HepG2 (cell line): Measurements from ENCODE around the gene DGKG. TPM values are rescaled to one million over a fixed set of nuclear protein-coding genes. Genes with fewer than 3 reads are reported as not detected.

Experiments
- ATAC-seq: fragments of 200-7000 bp; cut with Tn5 transposase; 3 replicates; pipeline ENCODE4 v1.9.1; 2020; ENCODE audit warnings: mild to moderate bottlenecking, moderate library complexity
- BruUV-seq: library from RNA; stranded (reverse); fragments of 400-500 nt; replicated peaks from 2 replicates; lab custom pipeline; 2021; lab: Mats Ljungman, UMichigan
- CTCF ChIA-PET: fragments of 300-600 bp; formaldehyde crosslinking; extraction: SDS; loops from one replicate; lab custom pipeline; 2021; ENCODE audit warnings: low total read pairs, inconsistent platforms, low intra/inter-chr PET ratio; lab: Yijun Ruan, JAX
- POLR2A ChIA-PET: fragments of 350-600 bp; sonication (Branson Sonifier 250); formaldehyde crosslinking; loops from one replicate; lab custom pipeline; 2020; ENCODE audit warnings: antibody characterized with exemption, inconsistent platforms; lab: Yijun Ruan, JAX
- DNase-seq: peaks from one replicate; pipeline ENCODE4 v3.0.0-alpha.2; 2015; ENCODE audit warnings: low spot score
- FAIRE-seq: peaks from 3 replicates; lab custom pipeline; 2011; peaks lifted over from hg19 to GRCh38; lab: Jason Lieb, UNC
- H2AFZ ChIP-seq: one replicate; pipeline ENCODE4 v1.6.1; 2011; ENCODE audit warnings: low read length, inconsistent platforms
- H3K27ac ChIP-seq: fragments of 300-600 bp; 3 replicates; pipeline ENCODE4 v1.8.0; 2011; ENCODE audit warnings: mixed run types, mild to moderate bottlenecking, mixed read lengths, low read length, inconsistent platforms; ENCODE audit not compliant: insufficient read depth; ENCODE audit errors: extremely low read length
- H3K27me3 ChIP-seq, 2 experiments: fragments of 200-600 bp in 1 of 2; 2 replicates in 1 of 2; 3 replicates in 1 of 2; pipeline versions ENCODE4 v1.6.0 to v1.8.0; 2011; ENCODE audit warnings: low read length in 2 of 2, mild to moderate bottlenecking in 2 of 2, moderate library complexity in 2 of 2, inconsistent platforms in 1 of 2; ENCODE audit not compliant: insufficient read depth in 2 of 2, control insufficient read depth in 1 of 2
- H3K36me3 ChIP-seq, 2 experiments: fragments of 200-600 bp in 1 of 2; replicated peaks in 1 of 2; 2 replicates in 1 of 2; 3 replicates in 1 of 2; pipeline versions ENCODE4 v1.5.1 to v1.8.0; 2011; ENCODE audit warnings: low read length in 2 of 2, inconsistent platforms in 1 of 2; ENCODE audit not compliant: insufficient read depth in 2 of 2, control insufficient read depth in 1 of 2
- H3K4me1 ChIP-seq: 2 replicates; pipeline ENCODE4 v1.5.1; 2012; ENCODE audit warnings: low read length, inconsistent platforms; ENCODE audit not compliant: insufficient read depth
- H3K4me2 ChIP-seq: 2 replicates; pipeline ENCODE4 v1.6.0; 2011; ENCODE audit warnings: low read depth, low read length, inconsistent platforms
- H3K4me3 ChIP-seq, 3 experiments: fragments of 200-600 bp in 1 of 3; sonication (generic), shearing (Covaris generic) in 1 of 3; replicated peaks in 1 of 3; 2 replicates each; pipeline ENCODE4 v1.5.1; 2011 to 2016; ENCODE audit warnings: low read length in 3 of 3, inconsistent platforms in 2 of 3, low read depth in 2 of 3, mild to moderate bottlenecking in 2 of 3, control low read depth in 1 of 3, mixed read lengths in 1 of 3; ENCODE audit not compliant: insufficient read depth in 1 of 3
- H3K79me2 ChIP-seq: one replicate; pipeline ENCODE4 v1.6.1; 2011; ENCODE audit warnings: low read length, inconsistent platforms; ENCODE audit not compliant: insufficient read depth
- H3K9ac ChIP-seq: 2 replicates; pipeline ENCODE4 v1.6.0; 2011; ENCODE audit warnings: mild to moderate bottlenecking, low read depth, low read length, inconsistent platforms; ENCODE audit not compliant: insufficient read depth
- H3K9me3 ChIP-seq: 2 replicates; pipeline ENCODE4 v1.5.1; 2012; ENCODE audit warnings: mild to moderate bottlenecking, low read length
- H4K20me1 ChIP-seq: 2 replicates; pipeline ENCODE4 v1.6.0; 2011; ENCODE audit warnings: inconsistent platforms, mild to moderate bottlenecking, low read length, moderate library complexity; ENCODE audit not compliant: insufficient read depth
- AKAP8 ChIP-seq: sonication (generic); formaldehyde crosslinking; IDR thresholded peaks from 2 replicates; pipeline ENCODE4 v1.5.1; 2020; ENCODE audit warnings: mild to moderate bottlenecking, missing genetic modification reagents
- ASH2L ChIP-seq: fragments of 300-600, 200-600 bp; sonication (generic); IDR thresholded peaks from 2 replicates; pipeline ENCODE4 v1.7.0; 2017; ENCODE audit warnings: low read depth, mild to moderate bottlenecking, moderate library complexity, mixed read lengths, low read length; ENCODE audit not compliant: insufficient read length
- CBX1 ChIP-seq: IDR thresholded peaks from one replicate; pipeline ENCODE4 v1.6.1; 2016; ENCODE audit warnings: antibody characterized with exemption, low read depth
- ELF4 ChIP-seq: sonication (generic); formaldehyde crosslinking; IDR thresholded peaks from 2 replicates; pipeline ENCODE4 v1.5.0; 2020; ENCODE audit warnings: missing genetic modification reagents, mild to moderate bottlenecking, moderate library complexity, borderline replicate concordance
- EZH2 ChIP-seq: conservative IDR thresholded peaks from 2 replicates; pipeline ENCODE4 v1.6.1; 2012; ENCODE audit warnings: mild to moderate bottlenecking, low read depth, low read length, moderate library complexity
- HNRNPL ChIP-seq: fragments of 200-400 bp; formaldehyde crosslinking; IDR thresholded peaks from 2 replicates; pipeline ENCODE4 v1.6.1; 2017; ENCODE audit warnings: mild to moderate bottlenecking, low read depth, low read length
- MZF1 ChIP-seq: sonication (generic); formaldehyde crosslinking; IDR thresholded peaks from 2 replicates; pipeline ENCODE4 v1.8.1; 2023; ENCODE audit warnings: mild to moderate bottlenecking, missing genetic modification reagents, borderline replicate concordance
- SETDB1 ChIP-seq: sonication (generic); formaldehyde crosslinking; IDR thresholded peaks from 2 replicates; pipeline ENCODE4 v1.5.1; 2020; ENCODE audit warnings: missing genetic modification reagents, mild to moderate bottlenecking, borderline replicate concordance
- SIX1 ChIP-seq: sonication (generic); formaldehyde crosslinking; IDR thresholded peaks from 2 replicates; pipeline ENCODE4 v1.4.0; 2020; ENCODE audit warnings: missing genetic modification reagents, borderline replicate concordance
- WGBS: methylation state at CpG from one replicate; pipeline ENCODE4 v1.1.6; 2017; ENCODE audit warnings: low lambda C conversion rate; 5-methylcytosine and 5-hydroxymethylcytosine counted together
- in situ Hi-C: cut with HindIII; loops from 2 replicates; pipeline ENCODE4 v1.10.0; 2017; ENCODE audit warnings: low pct_unique_long_range_greater_than_20kb; ENCODE audit not compliant: extremely low pct_ligation_motif_present
- intact Hi-C: fragments of 100-400 bp; cut with micrococcal nuclease; formaldehyde crosslinking; loops from one replicate; pipeline ENCODE4 v1.10.0; 2022; ENCODE audit not compliant: unreplicated experiment
- polyA plus RNA-seq, 8 experiments: library from polyadenylated mRNA; depleted of rRNA in 3 of 8; stranded (reverse) in 7 of 8; unstranded in 1 of 8; fragments of >200 nt; fragmentation: Illumina TruSeq in 4 of 8; extraction: Trizol in 4 of 8; gene quantifications; 2 replicates each; pipeline versions ENCODE4 v1.2.1 to v1.2.3, GENCODE V29; 2011 to 2016; ENCODE audit warnings: low read depth in 4 of 8, missing spikeins in 1 of 8, mixed read lengths in 1 of 8; ENCODE audit not compliant: insufficient read depth in 1 of 8
- total RNA-seq, 5 experiments: library from RNA; depleted of rRNA; stranded (reverse); fragments of >200 nt; fragmentation: Illumina TruSeq; extraction: Trizol; gene quantifications; 2 replicates each; pipeline ENCODE4 v1.2.3, GENCODE V29; 2016; ENCODE audit warnings: low read depth in 1 of 5
- TF ChIP-seq, protein P1 (sequence below): sonication (generic); formaldehyde crosslinking; IDR thresholded peaks from 2 replicates; pipeline ENCODE4 v1.5.1; 2020; ENCODE audit warnings: mild to moderate bottlenecking, missing genetic modification reagents, borderline replicate concordance
- TF ChIP-seq, protein P2 (sequence below): sonication (generic); formaldehyde crosslinking; IDR thresholded peaks from 2 replicates; pipeline ENCODE4 v1.4.0; 2020; ENCODE audit warnings: mild to moderate bottlenecking, missing genetic modification reagents, borderline replicate concordance

The DGKG gene
- total and polyA plus RNA-seq, 2 of the 13 experiments (the other 11 are each of a cell fraction or from before 2014, with no cell fraction given), result 3.8 to 6.2 TPM

DNA sequence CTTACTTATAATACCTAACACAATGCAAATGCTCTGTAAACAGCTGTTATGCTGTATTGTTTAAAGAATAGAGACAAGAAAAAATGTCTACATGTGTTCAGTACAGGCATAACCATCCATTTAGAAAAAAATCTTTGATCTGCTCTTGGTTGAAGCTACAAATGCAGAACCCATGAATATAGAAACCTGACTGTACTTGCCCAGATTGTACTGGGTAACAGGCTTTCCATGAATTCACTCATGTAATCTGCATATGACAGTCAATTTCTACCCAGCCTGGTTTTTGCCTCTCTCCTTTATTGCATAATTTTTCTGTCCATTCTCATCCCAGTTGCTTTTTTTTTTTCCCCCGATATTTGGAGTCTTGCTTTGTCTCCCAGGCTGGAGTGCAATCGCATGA lies 190.5 kb downstream of the DGKG start (continued):
- TF ChIP-seq, protein P1, sequence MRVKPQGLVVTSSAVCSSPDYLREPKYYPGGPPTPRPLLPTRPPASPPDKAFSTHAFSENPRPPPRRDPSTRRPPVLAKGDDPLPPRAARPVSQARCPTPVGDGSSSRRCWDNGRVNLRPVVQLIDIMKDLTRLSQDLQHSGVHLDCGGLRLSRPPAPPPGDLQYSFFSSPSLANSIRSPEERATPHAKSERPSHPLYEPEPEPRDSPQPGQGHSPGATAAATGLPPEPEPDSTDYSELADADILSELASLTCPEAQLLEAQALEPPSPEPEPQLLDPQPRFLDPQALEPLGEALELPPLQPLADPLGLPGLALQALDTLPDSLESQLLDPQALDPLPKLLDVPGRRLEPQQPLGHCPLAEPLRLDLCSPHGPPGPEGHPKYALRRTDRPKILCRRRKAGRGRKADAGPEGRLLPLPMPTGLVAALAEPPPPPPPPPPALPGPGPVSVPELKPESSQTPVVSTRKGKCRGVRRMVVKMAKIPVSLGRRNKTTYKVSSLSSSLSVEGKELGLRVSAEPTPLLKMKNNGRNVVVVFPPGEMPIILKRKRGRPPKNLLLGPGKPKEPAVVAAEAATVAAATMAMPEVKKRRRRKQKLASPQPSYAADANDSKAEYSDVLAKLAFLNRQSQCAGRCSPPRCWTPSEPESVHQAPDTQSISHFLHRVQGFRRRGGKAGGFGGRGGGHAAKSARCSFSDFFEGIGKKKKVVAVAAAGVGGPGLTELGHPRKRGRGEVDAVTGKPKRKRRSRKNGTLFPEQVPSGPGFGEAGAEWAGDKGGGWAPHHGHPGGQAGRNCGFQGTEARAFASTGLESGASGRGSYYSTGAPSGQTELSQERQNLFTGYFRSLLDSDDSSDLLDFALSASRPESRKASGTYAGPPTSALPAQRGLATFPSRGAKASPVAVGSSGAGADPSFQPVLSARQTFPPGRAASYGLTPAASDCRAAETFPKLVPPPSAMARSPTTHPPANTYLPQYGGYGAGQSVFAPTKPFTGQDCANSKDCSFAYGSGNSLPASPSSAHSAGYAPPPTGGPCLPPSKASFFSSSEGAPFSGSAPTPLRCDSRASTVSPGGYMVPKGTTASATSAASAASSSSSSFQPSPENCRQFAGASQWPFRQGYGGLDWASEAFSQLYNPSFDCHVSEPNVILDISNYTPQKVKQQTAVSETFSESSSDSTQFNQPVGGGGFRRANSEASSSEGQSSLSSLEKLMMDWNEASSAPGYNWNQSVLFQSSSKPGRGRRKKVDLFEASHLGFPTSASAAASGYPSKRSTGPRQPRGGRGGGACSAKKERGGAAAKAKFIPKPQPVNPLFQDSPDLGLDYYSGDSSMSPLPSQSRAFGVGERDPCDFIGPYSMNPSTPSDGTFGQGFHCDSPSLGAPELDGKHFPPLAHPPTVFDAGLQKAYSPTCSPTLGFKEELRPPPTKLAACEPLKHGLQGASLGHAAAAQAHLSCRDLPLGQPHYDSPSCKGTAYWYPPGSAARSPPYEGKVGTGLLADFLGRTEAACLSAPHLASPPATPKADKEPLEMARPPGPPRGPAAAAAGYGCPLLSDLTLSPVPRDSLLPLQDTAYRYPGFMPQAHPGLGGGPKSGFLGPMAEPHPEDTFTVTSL (CRISPR knock-in tag), result no peak
- no peak for TF ChIP-seq ASH2L
- TF ChIP-seq MZF1 (CRISPR knock-in tag), result no peak
- no peak for TF ChIP-seq CBX1
- no peak for TF ChIP-seq ELF4 (CRISPR knock-in tag)
- TF ChIP-seq HNRNPL, result no peak

GRCh38 chr3:186170516-186170915 lies 191.5 kb downstream of the DGKG start:
- H3K4me1 ChIP-seq, result peaks cover 13% of the 10 kb centered on the region; the same call in 1 of the 2 replicates
- no peak overlapping the region for H3K4me2 ChIP-seq
- ChIA-PET CTCF (no interaction called here), POLR2A (no interaction called here)
- in situ Hi-C loops (no loop called here), intact Hi-C loops (no loop called here)
- WGBS, result 100% methylated on average over 2 of the region's 2 CpGs
- H3K9ac ChIP-seq, result no peak overlapping the region
- no peak for FAIRE-seq
- peaks cover 0 to 8% of the 10 kb centered on the region in 2 experiments; a peak in 1 of 5 replicates for H3K36me3 ChIP-seq
- no peaks in the 10 kb centered on the region for H3K9me3 ChIP-seq
- BruUV-seq, result no TSS peak
- H2AFZ ChIP-seq, result no peak overlapping the region
- H4K20me1 ChIP-seq, result no peaks in the 10 kb centered on the region
- ATAC-seq, result no peak
- H3K79me2 ChIP-seq, result no peaks in the 10 kb centered on the region
- no peak overlapping the region for H3K4me3 ChIP-seq
- no peak for DNase-seq
- no peak overlapping the region for H3K27ac ChIP-seq
- H3K27me3 ChIP-seq, result no peaks in the 10 kb centered on the region
- no peak for TF ChIP-seq AKAP8 (CRISPR knock-in tag)
- TF ChIP-seq SIX1 (CRISPR knock-in tag), result no peak
- TF ChIP-seq, protein P2, sequence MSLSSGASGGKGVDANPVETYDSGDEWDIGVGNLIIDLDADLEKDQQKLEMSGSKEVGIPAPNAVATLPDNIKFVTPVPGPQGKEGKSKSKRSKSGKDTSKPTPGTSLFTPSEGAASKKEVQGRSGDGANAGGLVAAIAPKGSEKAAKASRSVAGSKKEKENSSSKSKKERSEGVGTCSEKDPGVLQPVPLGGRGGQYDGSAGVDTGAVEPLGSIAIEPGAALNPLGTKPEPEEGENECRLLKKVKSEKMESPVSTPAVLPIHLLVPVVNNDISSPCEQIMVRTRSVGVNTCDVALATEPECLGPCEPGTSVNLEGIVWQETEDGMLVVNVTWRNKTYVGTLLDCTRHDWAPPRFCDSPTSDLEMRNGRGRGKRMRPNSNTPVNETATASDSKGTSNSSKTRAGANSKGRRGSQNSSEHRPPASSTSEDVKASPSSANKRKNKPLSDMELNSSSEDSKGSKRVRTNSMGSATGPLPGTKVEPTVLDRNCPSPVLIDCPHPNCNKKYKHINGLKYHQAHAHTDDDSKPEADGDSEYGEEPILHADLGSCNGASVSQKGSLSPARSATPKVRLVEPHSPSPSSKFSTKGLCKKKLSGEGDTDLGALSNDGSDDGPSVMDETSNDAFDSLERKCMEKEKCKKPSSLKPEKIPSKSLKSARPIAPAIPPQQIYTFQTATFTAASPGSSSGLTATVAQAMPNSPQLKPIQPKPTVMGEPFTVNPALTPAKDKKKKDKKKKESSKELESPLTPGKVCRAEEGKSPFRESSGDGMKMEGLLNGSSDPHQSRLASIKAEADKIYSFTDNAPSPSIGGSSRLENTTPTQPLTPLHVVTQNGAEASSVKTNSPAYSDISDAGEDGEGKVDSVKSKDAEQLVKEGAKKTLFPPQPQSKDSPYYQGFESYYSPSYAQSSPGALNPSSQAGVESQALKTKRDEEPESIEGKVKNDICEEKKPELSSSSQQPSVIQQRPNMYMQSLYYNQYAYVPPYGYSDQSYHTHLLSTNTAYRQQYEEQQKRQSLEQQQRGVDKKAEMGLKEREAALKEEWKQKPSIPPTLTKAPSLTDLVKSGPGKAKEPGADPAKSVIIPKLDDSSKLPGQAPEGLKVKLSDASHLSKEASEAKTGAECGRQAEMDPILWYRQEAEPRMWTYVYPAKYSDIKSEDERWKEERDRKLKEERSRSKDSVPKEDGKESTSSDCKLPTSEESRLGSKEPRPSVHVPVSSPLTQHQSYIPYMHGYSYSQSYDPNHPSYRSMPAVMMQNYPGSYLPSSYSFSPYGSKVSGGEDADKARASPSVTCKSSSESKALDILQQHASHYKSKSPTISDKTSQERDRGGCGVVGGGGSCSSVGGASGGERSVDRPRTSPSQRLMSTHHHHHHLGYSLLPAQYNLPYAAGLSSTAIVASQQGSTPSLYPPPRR (CRISPR knock-in tag), result no peak
- no peak for TF ChIP-seq SETDB1 (CRISPR knock-in tag)
- TF ChIP-seq EZH2, result no peak
